ENCODE data around the gene PRKX.
"Not testable (repeated sequence)": the region's sequence is repeated elsewhere in the genome, so short reads cannot be mapped to it uniquely, and the experiment has no call there.

PRKX gene

DNA sequence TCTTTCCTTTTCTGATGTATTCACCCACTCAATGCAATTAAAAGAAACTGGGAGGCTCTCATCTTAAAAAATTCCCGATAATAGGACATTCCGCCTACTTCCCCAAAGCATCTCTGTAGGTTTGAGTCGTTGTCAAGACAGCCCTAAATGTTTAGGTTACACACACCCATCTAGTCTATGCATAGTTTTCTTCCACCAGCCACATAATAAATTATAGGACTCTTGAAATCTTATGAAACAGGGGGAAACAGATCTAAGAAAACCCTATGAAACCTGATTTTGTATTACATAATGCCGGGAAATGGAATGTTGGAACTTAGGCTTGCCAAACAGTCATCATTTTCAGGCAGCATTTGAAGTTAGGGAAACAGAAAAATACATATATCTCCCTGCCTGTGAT lies 150.0 kb downstream of the PRKX start:
- no peak for DNase-seq

DNA sequence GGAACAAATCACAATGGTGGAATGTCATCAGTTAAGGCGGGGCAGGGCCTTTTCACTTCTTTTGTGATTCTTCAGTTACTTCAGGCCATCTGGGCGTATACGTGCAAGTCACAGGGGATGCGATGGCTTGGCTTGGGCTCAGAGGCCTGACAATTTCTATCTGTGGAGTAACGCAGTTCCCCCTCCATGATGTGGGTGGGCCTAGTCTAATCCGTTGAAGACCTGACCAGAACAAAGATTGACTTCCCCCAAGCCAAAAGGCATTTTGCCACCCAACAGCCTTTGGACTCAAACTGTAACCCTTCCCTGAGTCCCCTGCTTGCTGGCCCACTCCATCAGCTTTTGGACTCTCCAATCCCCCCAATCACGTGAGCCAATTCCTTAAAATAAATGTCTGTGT lies 153.4 kb downstream of the PRKX start:
- DNase-seq: not testable (repeated sequence)
